GM19351 (cell line): ENCODE results near the gene PHACTR2.
"Not testable (repeated sequence)": the region's sequence is repeated elsewhere in the genome, so short reads cannot be mapped to it uniquely, and the experiment has no call there.

Experiments used
- ATAC-seq: cut with Tn5 transposase; IDR thresholded peaks from one replicate; pipeline ENCODE4 v1.9.1; 2021; ENCODE audit warnings: mild to moderate bottlenecking, moderate library complexity; ENCODE audit not compliant: unreplicated experiment

Gene PHACTR2

DNA sequence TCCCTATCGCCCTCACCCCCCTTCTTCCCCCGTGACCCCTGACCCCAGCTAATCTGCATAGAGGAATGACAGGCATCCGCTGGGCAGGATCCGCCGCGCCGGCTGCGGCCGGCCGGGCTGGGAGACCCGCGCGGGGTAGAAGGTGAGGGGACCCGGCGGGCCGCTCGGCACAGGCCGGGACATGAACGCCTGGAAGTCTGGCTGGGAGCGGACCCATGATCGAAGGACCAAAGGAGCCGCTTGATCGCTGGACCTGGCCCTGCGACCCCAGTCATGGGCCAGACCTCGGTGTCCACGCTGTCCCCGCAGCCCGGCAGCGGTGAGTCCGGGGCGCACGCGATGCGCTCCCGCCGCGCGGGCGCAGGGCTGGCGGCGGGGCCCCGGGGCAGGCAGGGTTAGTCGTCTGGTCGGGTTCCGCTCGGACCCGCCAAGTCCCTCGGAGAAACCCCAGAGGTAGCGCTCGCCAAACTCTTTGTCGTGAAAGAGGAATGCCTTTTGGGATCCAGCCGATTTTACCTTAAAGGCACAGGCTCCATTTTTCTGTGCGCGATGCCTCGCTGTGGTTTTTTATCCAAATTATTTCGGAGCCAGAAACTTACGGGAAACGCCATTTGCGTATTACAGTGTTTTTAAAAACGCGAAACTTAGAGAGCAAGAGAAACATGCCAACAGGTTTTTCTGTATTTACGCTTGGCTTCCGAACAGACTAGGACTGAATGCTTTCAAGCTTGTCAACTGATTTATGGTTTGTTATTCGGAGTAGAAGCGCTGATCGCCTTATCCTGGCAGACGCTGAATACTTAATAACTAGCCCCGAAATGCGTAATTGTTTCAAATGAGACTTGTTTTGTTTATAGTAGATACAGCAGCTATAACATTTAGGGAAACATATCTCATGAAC, at the start of gene PHACTR2:
Gene PHACTR2, plus strand, starts transcription at position 75 of the 901 bp plus-strand sequence. Its CDS starts 199 bp downstream, at position 274.
- ATAC-seq, result peak; percentile 78

DNA sequence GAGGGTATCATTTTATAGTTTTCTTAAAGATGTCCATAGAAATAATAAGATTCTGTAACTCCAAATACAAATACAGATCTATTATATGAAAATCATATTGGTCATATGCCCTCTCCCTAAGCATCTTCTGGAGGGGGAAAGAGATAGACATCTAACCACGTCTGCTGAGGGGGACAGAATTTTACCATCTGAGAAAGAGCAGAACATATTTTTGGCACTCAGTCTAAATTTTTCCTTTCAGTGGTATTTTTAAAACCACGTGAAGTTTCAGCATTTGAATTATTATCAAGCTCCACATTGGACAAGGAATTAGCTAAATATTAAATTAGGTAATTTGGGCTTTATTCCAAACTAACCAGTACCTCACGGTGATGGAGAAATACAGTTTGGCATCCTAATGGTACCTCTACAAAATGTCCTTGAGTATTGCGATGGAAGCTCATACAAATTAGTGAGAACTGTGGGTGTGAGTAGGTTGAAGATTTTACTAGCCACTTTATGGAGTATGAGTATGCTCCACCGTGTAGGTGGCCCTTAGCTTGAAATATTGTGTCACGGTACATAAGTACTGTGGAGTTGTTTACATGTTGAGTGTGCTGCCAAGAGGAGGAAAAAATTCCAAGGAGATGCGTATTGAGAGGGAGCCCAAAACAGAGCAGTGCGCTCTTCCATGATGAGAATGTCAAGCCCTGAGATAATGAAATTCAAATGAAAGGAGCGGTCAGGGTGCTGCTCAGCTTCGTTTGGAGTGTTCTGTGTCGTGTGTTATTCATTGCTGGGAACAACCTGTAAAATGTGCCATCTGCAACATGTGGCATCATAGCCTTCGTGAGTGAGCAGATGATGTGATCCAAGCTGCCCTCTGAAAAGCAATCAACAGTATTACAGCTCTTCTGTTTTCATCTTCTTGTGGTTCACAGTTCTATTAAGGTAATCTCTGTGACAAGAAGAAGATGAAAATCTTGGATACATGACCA, 48.4 kb upstream of the PHACTR2 start:
- ATAC-seq, result no peak

DNA sequence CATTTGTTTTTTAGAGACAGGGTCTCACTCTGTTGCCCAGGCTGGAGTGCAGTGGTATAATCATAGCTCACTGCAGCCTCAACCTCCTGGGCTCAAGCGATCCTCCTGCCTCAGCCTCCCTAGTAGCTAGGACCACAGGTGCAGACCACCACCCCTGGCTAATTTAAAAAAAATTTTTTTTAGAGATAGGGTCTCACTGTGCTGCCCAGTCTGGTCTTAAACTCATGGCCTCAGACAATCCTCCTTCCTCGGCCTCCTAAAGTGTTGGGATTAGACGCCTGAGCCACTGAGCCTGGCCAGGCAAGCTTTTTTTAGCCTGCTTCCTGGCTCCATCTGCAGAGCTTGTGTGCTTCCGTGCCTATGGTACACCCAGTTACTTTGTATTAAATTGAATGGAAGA, 46.6 kb upstream of the PHACTR2 start:
- ATAC-seq, result not testable (repeated sequence)

DNA sequence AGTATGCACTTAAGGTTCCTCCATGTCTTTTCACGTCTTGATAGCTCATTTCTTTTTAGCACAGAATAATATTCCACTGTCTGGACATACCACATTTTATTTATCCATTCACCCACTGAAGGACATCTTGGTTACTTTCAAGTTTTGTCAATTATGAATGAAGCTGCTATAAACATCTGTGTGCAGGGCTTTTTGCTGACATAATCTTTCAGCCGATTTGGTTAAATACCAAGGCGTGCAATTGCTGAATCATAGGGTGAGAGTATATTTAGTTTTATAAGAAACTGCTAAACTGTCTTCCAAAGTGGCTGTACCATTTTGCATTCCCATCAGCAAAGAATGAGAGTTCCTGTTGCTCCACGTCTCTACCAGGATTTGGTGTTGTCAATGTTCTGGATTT, 44.9 kb upstream of the PHACTR2 start:
- ATAC-seq, result no peak

DNA sequence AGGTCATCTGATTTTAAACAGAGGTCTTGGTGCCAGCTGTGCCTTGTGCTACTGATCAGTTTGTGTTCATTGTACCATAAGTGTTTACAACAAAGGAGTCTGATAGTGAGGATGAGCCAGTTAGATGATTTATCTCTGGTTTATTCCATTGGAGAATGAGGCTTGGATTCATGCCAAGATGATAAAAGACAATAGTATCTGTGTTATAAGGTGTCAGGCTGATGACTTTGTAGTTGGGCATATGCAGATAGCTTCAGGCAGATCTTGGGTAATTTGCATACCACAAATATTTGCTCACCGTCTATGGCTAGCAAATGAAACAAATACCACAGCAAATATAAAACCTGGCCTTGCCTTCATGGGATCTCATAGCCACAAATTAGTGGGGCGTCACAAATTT, 43.3 kb upstream of the PHACTR2 start:
- no peak for ATAC-seq

DNA sequence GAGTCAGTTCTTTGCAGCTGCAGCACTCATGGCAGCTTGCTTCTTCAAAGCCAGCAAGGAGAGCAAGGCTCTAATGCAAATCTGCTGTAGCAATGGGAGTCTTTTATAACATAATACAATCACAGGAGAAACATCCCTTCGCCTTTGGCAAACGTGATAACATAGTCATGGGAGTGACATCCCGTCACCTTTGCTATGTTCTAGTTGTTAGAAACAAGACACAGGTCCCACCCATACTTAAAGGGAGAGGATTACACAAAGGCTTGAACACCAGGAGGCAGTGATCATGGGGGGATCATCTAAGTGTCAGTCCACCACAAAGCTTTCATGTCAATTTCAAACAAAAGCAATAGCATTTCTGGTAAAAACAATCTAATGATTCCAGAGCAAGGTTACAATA, 40.1 kb upstream of the PHACTR2 start:
- no peak for ATAC-seq

DNA sequence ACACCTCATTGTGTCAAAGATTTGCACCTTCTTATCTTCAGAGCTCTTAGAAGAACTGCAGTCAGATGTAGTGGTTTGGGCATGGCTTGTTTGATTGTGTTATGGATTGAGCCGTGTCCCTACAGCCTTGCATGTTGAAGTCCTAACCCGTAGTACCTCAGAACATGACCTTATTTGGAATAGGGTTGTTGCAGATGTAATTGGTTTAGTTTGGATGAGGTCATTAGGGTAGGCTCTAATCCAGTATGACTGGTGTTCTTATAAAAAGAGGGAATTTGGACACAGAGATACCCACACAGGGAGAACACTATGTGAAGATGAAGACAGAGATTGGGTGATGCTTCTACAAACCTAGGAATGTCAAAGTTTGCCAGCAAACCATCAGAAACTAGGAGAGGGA, 35.4 kb upstream of the PHACTR2 start:
- no peak for ATAC-seq

DNA sequence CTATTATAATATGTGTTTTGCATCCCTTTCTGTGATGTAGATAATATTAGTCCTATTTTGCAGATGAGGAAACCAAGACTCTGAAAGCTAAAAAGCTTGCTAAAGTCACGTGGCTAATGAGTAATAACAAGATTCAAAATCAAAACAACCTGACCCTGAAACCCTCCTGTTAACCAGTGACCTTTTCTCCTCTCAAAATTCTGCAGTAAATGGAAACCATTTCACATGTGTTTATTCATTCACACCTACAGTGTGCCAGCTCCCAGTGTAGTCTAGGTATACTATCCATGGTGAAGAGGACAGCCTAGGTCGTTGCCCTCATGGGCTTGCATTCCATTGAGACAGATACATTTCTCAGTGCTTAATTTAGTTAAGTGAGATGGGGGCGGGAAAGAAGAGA, 30.6 kb upstream of the PHACTR2 start:
- ATAC-seq, result peak; percentile 70

DNA sequence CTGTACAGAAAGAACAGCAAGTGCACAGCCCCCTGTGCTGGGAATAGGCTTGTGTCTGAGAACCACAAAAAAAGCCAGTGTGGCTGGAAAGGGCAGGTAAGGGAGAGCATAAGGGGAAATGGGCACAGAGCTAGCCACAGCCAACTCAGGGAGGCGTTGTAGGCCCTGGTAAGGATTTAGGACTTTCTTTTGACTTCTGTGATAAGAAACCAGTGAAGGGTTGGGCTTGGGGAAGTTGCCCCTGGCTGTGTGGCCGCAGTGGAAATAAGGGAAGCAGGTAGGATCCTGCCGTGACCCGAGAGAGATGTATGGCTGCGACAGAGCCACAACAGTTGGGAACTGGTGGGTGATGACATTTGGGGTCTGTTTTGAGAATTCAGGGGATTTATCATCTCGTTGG, 30.0 kb upstream of the PHACTR2 start:
- ATAC-seq, result no peak

DNA sequence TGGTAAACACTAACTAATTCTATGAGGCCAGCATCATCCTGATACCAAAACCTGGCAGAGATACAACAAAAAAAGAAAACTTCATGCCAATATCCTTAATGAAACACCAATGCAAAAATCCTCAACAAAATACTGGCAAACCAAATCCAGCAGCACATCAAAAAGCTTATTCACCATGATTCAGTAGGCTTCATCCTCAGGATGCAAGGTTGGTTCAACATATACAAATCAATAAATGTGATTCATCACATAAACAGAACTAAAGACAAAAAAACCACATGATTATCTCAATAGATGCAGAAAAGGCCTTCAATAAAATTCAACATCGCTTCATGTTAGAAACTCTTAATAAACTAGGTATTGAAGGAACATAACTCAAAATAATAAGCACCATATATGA, 28.4 kb upstream of the PHACTR2 start:
- not testable (repeated sequence) for ATAC-seq

DNA sequence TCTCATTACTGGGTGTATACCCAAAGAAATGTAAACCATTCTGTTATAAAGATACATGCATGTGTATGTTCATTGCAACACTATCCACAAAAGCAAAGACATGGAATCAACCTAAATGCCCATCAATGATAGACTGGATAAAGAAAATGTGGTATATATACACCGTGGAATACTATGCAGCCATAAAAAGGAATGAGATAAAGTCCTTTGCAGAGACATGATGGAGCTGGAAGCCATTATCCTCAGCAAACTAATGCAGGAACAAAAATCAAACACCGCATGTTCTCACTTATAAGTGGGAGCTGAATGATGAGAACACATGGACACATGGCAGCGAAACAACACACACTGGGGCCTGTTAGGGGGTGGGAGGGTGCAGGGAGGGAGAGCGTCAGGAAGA, 26.4 kb upstream of the PHACTR2 start:
- not testable (repeated sequence) for ATAC-seq

DNA sequence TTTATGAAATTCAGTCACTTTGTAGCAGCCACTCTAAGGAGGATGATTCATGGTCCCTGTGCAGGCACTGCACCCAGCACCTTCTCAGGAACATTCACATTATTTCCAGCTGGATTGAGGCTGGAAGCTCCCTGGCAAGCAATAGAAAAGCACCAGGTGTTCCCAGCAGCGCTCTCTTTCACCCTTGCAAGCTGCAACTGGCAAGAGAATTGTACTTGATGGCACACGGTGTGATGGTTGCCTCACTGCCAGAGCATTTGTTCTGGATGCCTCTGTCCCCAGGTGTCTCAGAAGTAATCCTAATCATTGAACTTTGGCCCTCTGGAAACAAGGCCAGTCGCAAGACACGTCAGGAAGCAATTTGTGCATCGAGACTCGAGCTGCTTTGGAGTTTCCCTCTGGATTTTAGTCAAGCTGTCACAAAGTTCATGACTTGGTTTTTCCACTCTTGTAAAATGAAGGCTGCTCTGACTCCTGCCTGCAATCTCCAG, 24.9 kb upstream of the PHACTR2 start:
- no peak for ATAC-seq

DNA sequence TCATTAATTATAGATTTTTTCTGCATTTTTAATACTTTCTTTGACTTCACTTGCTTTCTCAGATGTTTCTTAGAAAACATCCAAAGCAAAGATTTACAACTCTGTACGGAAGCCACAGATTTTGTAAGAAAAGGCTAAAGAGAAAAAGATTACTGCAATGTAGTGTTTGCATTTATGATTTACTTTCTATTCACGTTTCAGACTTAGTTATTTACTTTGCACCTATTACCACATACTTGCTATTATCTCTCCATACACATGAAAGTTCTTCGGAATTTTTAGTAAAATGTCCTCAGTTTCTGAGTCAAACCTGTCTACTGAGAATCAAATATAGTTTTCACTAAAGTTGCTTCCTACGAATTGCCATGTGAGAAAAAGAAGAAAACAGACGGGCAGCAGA, 22.2 kb upstream of the PHACTR2 start:
- ATAC-seq, result no peak

DNA sequence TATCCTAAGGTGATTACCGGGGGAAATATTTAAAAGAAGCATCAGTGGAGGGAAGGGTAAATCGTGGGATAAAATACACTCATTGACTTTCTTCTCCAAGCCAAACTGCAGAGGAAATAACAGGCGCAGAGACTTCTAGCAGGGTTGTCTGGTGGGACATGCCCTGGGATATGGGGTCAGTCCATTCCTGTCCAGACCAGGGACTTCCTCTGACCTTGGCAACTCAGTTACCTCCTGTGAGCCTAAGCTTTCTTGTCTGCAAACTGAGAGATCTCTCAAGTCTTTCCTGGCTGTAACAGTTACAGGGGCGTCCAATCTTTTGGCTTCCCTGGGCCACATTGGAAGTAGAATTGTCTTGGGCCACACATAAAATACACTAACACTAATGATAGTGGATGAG, 21.7 kb upstream of the PHACTR2 start:
- no peak for ATAC-seq

DNA sequence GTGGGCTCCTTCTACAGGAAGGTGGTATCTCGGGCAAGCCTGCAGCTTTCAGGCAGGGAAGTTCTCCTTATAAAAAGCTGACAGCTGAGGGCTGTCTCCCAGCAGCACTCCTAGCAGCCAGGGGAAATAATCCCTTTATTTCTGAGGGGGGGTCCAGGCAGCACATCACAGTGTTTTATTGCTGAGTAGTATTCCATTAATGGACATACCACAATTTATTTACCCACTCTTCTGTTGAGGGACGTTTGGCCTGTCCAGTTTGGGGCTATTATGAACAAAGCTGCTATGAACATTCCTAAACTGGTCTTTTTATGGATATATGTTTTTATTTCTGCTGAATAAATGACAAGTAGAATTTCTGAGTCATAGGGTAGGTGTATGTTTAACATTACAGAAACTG, 20.0 kb upstream of the PHACTR2 start:
- no peak for ATAC-seq

DNA sequence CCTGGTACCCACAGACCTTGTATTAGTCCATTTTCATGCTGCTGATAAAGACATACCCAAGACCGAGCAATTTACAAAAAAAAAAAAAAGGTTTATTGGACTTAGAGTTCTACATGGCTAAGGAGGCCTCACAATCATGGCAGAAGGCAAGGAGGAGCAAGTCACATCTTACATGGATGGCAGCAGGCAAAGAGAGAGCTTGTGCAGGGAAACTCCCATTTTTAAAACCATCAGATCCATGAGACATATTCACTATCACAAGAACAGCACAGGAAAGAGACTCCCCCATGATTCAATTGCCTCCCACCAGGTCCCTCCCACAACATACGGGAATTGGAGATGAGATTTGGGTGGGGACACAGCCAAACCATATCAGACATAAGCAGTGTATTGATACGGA, 17.6 kb upstream of the PHACTR2 start:
- not testable (repeated sequence) for ATAC-seq

DNA sequence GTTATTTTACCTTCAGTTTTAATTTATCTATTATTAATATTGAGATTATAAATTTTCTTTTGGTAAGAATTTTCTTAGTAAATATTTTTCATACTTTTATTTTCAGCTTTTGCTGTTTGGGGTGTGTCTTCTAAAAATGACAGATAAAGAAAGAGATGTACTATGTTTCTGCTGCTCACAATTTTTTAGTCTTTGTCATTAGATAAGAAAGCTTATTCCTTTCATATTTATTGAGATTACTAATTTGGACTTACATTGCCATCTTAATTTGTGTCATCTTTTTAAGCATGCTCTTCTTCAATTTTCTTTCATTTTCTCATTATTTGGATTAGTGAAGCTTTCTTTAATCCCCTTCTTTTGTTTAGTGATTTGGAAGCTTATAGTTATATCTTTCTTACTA, 13.6 kb upstream of the PHACTR2 start:
- no peak for ATAC-seq

DNA sequence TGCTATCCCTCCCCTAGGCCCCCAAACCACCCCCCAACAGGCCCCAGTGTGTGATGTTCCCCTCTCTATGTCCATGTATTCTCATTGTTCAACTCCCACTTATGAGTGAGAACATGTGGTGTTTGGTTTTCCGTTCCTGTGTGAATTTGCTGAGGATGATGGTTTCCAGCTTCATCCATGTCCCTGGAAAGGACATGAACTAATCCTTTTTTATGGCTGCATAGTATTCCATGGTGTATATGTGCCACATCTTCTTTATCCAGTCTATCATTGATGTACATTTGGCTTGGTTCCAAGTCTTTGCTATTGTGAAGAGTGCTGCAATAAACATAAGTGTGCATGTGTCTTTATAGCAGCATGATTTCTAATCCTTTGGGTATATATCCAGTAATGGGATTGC, 11.8 kb upstream of the PHACTR2 start:
- not testable (repeated sequence) for ATAC-seq

DNA sequence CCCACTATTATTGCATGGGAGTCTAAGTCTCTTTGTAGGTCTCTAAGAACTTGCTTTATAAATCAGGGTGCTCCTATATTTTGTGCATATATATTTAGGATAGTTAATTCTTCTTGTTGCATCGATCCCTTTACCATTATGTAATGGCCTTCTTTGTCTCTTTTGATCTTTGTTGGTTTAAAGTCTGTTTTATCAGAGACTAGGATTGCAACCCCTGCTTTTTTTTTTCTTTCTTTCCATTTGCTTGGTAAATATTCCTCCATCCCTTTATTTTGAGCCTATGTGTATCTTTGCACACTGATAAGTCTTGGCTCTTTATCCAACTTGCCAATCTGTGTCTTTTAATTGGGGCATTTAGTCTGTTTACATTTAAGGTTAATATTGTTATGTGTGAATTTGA, 8.3 kb upstream of the PHACTR2 start:
- ATAC-seq, result not testable (repeated sequence)

DNA sequence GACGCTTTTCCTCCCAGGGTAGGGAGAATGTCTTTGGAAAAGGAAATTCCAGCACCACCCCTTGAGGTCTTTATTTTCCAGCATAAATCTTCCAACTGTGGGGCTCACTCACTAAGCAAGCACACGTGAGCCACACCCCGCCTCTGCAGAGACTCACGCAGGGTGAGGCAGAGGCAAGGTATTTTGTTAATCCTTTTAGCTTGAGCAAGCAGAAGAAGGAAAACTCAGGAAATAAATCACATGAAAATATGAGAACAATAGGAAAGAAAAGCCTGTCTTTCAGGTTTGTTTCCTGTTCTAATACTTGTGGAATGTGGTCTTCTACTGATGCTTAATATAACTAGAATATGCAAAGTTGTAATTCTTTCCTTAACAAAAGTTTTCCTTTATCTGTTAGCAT, 4.1 kb upstream of the PHACTR2 start:
- ATAC-seq, result no peak
